Activated CD4-positive, alpha-beta T cell treated with anti-CD3 and anti-CD28 coated beads, Interleukin-2, Interleukin-6, amounts not matched to agents 100 ng/mL and 50 ng/mL, durations not matched to agents 16 hours and 8 hours (primary cell): ENCODE data around the gene CC2D1A.
"Not testable (repeated sequence)": the region's sequence is repeated elsewhere in the genome, so short reads cannot be mapped to it uniquely, and the experiment has no call there.

Source experiments
- DNase-seq: peaks from one replicate; pipeline ENCODE4 v3.0.0-alpha.2; 2020

CC2D1A gene

GRCh38 chr19:13909430-13909829, 3.4 kb downstream of the CC2D1A start:
- no peak for DNase-seq

DNA sequence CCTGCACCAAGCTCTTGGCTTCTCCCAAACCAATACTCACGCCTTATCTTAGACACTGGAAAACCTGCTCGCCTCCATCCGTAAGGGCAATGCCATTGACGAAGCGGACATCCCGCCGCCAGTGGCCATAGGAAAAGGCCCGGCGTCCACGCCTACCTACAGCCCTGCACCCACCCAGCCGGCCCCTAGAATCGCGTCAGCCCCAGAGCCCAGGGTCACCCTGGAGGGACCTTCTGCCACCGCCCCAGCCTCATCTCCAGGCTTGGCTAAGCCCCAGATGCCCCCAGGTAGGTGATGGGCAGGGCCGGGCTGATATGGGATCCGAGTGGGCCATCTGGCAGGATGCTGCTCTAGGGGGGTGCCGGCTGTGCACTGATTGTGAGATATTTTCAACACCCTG, 7.4 kb downstream of the CC2D1A start:
- DNase-seq, result no peak

DNA sequence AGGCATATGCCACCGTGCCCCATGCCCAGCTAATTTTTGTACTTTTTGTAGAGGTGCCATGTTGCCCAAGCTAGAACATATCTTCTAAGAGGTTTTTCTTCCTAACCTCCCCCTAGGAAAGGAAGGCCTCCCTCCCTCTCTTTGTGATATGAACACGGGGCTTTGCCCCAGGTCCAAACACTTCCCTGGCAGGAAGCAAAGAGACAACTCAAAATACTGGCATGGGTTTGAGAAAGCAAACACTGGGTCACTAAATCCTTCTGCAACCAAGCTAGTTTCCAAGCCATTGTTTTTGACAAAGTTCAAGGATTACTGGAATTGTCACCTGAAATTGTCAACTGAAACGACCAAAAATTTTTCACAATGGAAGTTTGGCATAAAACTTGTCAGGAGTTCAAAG, 8.8 kb downstream of the CC2D1A start:
- no peak for DNase-seq

DNA sequence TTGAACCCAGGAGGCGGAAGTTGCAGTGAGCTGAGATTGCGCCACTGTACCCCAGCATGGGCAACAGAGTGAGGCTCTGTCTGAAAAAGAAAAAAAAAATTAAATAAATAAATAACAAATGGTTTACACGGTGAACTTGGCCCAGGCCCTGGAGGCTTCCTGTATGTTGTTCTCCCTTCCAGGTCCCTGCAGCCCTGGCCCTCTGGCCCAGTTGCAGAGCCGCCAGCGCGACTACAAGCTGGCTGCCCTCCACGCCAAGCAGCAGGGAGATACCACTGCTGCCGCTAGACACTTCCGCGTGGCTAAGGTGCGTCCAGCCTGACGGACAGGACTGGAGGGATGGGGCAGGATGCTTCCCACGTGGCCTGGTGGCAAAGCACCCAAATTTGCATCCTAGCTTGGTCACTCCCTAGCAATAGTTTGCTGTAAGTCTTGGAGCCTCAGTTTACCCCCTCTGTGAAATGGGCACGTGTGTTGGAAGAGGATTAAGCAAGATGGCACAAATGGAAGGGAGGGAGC, 11.9 kb downstream of the CC2D1A start:
- no peak for DNase-seq

DNA sequence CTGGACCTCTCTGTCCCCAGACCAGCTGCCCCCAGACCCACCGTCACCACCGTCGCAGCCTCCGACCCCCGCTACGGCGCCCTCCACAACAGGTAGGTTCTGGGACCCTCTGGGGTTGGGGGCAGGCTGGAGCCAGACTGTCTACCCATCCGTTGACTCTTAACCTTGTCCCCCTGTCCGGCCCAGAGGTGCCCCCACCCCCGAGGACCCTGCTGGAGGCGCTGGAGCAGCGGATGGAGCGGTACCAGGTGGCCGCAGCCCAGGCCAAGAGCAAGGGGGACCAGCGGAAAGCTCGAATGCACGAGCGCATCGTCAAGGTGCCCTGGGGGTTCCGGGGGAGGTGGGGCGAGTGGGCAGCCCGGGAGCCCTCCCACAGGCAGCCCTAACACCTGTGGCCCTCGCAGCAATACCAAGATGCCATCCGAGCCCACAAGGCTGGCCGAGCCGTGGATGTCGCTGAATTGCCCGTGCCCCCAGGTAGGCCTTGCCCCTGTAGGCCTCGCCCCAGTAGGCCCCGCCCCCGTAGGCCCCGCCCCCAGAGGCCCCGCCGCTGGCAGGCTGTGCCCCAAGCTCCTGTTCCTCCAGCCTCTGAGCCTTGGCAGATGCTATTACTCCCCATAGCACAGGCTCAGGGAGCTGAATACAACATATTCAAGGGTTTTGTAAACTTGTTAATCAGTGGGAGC, 12.9 kb downstream of the CC2D1A start:
- no peak for DNase-seq

GRCh38 chr19:13920524-13920923, 14.5 kb downstream of the CC2D1A start:
- no peak for DNase-seq

DNA sequence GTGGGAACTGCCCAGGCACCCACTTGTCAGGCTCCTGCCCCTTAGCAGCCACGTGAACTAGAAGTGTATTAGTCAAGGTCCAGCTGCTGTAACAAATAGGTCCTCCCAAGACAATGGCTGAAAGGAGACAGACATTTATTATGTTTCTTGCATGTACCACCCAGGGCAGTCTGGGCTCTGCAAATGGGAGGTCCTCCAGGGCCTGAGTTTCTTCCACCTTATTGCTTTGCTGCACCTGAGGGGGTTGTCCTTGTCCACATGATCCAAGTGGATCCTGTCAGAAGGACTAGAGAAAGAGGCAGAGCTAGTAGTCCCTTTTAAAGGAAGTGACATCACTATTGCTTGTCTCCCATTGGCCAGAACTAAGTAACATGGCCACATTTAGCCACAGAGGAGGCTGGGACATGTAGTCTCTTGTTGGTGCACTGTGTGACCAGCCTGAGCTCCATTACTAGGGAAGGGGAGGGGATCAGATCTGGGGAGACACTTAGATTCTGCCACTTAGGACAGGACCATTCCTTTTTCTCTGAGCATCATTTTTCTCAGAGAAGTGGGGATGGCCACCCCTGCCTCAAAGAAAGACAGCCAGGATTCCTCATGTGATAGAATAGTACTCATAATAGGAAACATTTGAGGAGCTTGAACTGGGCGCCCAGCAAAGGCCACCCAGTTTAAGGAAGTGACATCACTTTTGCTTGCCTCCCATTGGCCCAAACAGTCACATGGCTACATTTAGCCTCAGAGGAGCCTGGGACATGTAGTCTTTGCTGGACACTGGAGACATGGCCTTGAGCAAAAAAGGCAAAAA, 15.1 kb downstream of the CC2D1A start:
- DNase-seq, result peak; percentile 72

DNA sequence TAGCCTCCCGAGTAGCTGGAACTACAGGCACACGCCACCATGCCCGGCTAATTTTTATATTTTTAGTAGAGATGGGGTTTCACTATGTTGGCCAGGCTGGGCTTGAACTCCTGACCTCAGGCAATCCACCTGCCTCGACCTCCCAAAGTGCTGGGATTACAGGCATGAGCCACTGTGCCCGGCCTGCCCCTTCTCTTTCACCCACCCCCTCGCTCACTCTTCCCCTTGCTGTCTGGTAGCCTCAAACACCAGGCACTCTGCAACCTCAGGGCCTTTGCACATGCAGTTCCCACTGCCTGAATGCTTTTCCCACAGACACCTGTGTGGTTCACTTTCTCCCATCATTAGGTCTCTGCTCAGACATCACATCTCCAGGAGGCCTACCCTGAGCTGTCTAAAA, 16.1 kb downstream of the CC2D1A start:
- not testable (repeated sequence) for DNase-seq

DNA sequence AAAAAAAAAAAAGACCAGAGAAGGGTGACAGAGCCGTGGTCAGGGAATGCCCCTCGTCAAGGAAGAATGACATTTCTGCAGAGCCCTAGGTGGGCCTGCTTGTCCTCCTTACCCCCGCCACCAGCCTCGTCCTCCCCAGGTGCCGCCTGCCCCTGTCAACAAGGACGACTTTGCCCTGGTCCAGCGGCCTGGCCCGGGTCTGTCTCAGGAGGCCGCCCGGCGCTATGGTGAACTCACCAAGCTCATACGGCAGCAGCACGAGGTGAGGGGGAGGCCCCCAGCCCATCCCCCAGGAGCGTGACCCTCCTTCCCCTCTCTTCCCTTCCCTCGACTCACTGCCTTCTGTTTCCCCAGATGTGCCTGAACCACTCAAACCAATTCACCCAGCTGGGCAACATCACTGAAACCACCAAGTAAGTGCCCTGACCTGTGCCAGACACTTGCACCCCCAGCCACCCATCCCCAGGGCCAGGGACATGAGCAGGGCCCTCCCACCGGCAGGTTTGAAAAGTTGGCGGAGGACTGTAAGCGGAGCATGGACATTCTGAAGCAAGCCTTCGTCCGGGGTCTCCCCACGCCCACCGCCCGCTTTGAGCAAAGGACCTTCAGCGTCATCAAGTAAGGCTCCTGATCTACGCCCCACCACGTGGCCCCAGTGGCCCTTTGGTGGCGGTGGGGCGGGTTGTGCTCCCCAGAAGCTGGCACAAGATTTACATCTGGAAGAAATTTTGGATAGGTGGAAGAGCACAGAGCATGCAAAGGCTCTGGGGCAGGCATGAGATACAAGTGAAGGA, 17.4 kb downstream of the CC2D1A start:
- DNase-seq, result no peak

GRCh38 chr19:13926010-13926409, 20.0 kb downstream of the CC2D1A start:
- DNase-seq, result no peak

DNA sequence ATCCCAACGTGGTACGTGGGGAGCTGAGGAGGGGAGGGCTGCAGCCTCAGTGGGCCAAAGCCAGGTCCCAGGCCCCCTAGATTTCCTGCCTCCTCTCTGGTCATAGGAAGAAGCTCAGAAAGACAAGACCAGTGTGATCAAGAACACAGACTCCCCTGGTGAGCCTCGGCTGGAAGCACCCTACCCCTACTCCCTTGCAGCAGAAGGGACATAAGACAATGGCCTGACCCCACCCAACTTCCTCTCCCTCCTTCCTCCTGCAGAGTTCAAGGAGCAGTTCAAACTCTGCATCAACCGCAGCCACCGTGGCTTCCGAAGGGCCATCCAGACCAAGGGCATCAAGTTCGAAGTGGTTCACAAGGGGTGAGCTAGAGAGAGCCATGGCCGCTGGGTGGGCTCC, 20.7 kb downstream of the CC2D1A start:
- DNase-seq, result no peak

DNA sequence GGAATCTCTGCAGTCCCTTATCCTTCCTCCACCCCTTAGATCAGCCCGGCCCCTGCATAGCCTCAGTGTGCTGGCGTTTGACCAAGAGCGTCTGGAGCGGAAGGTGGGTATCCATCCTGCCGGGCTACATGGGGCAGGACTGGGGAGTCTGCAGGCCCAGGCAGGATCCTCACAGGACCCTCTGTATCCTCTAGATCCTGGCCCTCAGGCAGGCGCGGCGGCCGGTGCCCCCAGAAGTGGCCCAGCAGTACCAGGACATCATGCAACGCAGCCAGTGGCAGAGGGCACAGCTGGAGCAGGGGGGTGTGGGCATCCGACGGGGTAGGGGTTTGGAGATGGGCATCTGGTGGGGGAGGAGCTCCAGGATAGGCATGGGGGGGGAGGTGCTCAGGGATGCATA, 23.3 kb downstream of the CC2D1A start:
- no peak for DNase-seq

DNA sequence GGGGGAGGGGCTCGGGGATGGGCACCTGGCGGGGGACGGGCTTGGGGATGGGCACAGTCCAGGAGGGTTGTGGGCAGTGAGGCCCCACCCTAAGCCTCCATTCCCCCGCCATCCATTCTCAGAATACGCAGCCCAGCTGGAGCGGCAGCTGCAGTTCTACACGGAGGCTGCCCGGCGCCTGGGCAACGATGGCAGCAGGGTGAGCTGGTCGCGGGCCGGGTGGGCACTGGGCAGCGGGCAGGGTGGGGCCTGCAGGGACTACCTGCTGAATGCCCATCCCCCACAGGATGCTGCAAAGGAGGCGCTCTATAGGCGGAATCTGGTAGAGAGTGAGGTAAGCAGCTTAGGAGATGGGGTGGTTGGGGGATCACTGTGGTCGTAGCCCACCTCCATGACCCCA, 24.0 kb downstream of the CC2D1A start:
- no peak for DNase-seq

- no peak for DNase-seq
Measured at GRCh38 chr19:13930402-13930801, 24.4 kb downstream of the CC2D1A start.

DNA sequence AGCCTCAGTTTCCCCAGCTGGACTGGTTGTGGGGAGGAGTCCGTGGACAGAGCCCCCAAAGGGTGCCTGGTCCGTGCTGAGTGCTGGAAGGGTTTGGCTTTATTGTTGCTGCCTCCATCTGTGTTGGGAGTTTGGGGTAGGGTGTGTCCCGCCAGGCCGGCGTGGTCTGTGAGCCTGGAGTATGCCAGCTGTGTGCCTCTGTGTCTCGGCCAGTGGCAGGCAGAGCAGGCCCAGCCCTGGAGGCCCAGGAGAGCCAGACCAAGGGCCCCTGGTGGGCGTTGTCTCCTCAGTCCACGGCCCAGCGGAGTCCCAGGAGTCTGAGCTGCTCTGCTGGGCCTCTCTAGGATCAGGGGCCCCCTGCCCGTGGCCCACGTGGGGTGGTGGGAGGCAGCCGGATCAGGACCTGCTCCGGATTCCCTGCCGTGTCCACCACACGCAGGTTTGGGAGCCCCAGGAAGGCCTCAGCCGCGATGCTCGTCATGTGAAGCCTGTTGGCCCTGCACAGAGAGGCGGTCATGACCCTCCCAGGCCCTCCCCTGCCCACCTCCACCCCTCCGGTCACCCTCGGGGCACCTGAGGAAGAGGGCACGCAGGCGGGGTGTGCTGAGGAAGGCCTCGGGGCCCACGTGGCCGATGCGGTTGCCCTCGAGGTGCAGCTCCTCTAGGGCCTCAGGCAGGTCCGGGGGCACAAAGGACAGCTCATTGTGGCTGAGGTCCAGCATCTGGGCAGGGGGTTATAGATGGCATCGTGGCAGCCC, 25.6 kb downstream of the CC2D1A start:
- no peak for DNase-seq

GRCh38 chr19:13932149-13932637, 26.2 kb downstream of the CC2D1A start:
- no peak for DNase-seq

GRCh38 chr19:13932911-13933393, 27.0 kb downstream of the CC2D1A start:
- no peak for DNase-seq

DNA sequence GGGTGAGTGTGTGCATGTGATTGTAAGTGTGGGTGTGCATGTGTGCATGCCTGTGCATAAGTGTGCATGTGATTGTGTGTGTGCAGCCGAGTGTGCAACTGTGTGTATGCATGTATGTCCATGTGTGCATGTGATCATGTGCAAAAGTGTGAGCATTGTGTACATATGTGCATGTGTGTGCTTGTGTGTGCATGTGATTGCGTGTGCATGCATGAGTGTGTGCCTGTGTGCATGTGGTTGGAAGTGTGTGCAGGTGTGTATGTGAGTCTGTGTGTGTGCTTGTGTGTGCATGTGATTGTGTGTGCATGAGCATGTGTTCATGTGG, 28.7 kb downstream of the CC2D1A start:
- no peak for DNase-seq

- no peak for DNase-seq
Measured at GRCh38 chr19:13935765-13936510, 29.9 kb downstream of the CC2D1A start.

- no peak for DNase-seq
Measured at GRCh38 chr19:13937479-13938300, 31.7 kb downstream of the CC2D1A start.
